HL-60 (cell line): Measurements from ENCODE around the gene OXER1.

ENCODE experiments used
- CTCF ChIP-seq: IDR thresholded peaks from one replicate; pipeline ENCODE4 v1.5.1; 2011; ENCODE audit warnings: low read length, control low read depth, inconsistent platforms; ENCODE audit not compliant: insufficient read depth
- GABPA ChIP-seq: IDR thresholded peaks from 2 replicates; pipeline ENCODE4 v1.6.1; 2012; ENCODE audit warnings: low read depth
- POLR2AphosphoS5 ChIP-seq: IDR thresholded peaks from 2 replicates; pipeline ENCODE4 v1.6.1; 2012; ENCODE audit warnings: low read depth
- REST ChIP-seq: IDR thresholded peaks from 2 replicates; pipeline ENCODE4 v1.6.1; 2012; ENCODE audit warnings: low read depth; ENCODE audit not compliant: insufficient replicate concordance
- SPI1 ChIP-seq: IDR thresholded peaks from 2 replicates; pipeline ENCODE4 v1.6.1; 2012; ENCODE audit warnings: low read depth, mild to moderate bottlenecking, borderline replicate concordance

- TF ChIP-seq CTCF: no peak
- no peak for TF ChIP-seq POLR2AphosphoS5
- no peak for TF ChIP-seq REST
- no peak for TF ChIP-seq SPI1
- no peak for TF ChIP-seq GABPA
These were observed 31.3 kb upstream of the OXER1 start for GRCh38 chr2:42795275-42795674.
